ENCODE data around the gene PRRT2.

PRRT2 gene

GRCh38 chr16:29842732-29843346 lies 30.8 kb downstream of the PRRT2 start:
- Histone ChIP-seq H3K4me1 (no peaks in the 10 kb centered on the region; a peak in 1 of 20 replicates), H3K9ac (no peak overlapping the region), H3K36me3 (peaks cover 0 to 97% (median 8%) of the 10 kb centered on the region in 11 experiments; a peak in 14 of 22 replicates), H3K4me3 (no peak overlapping the region), H3K9me3 (replicated peaks in 1 of 11) (no peaks in the 10 kb centered on the region), H3K27ac (no peak overlapping the region), H3K4me2 (no peak overlapping the region), H3K27me3 (no peaks in the 10 kb centered on the region), H4K20me1 (peaks cover 0 to 36% (median 0%) of the 10 kb centered on the region in 11 experiments; a peak in 7 of 22 replicates)
- TF ChIP-seq Cebpa-rat (IDR thresholded peaks at IDR 0.05), result no peak

DNA sequence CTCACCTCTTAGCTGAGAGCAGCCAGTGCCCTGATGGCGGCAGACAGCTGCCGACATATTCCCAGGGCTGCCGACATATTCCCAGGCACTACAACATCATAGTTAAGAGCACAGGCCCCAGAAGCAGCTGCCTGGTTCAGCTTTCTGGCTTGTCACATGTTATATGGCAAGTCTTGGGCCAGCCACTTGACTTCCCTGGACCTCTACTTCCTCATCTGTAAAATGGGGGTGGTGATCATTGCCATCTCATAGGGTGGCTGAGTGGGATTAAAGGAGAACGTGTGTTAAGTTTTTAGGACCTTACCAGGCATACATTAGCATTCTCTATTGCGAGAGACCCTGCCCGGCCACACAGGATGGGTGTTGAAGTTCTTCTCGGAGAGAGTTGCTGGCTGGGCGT lies 31.9 kb downstream of the PRRT2 start:
- TF ChIP-seq Cebpa-rat (IDR thresholded peaks at IDR 0.05), result no peak
- Histone ChIP-seq H3K36me3 (peaks cover 0 to 88% (median 8%) of the 10 kb centered on the region in 11 experiments; a peak in 14 of 22 replicates), H3K9me3 (replicated peaks in 1 of 11) (no peaks in the 10 kb centered on the region), H4K20me1 (peaks cover 0 to 42% (median 0%) of the 10 kb centered on the region in 11 experiments; a peak in 7 of 22 replicates), H3K4me2 (no peak overlapping the region), H3K4me3 (no peak overlapping the region), H3K27ac (no peak overlapping the region), H3K9ac (no peak overlapping the region), H3K4me1 (peaks cover 0 to 7% (median 0%) of the 10 kb centered on the region in 10 experiments; a peak in 4 of 20 replicates), H3K27me3 (no peaks in the 10 kb centered on the region)

DNA sequence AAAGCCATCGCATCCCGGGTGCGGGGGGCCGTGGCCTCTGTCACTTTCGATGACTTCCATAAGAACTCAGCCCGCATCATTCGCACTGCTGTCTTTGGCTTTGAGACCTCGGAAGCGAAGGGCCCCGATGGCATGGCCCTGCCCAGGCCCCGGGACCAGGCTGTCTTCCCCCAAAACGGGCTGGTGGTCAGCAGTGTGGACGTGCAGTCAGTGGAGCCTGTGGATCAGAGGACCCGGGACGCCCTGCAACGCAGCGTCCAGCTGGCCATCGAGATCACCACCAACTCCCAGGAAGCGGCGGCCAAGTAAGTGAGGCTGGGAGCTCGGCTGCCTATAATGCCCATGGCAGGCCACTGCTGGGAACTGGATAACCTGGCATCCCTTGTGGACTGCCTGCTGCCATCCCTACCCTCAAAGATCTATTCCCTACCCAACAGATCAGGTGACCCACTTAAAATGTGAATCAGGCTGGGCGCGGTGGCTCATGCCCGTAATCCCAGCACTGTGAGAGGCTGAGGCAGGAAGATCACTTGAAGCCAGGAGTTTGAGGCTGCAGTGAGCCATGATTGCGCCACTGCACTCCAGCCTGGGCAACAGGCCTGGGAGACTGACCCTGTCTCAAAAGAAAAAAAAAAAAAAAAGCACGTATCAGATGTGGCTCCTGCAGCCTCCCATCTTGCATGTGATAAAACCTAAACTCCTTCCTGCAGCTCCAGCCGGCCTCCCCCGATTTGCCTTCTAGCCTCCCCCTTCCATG lies 32.8 kb downstream of the PRRT2 start:
- no peak for TF ChIP-seq Cebpa-rat (IDR thresholded peaks at IDR 0.05)
- Histone ChIP-seq H3K4me3 (no peak overlapping the region), H3K9me3 (replicated peaks in 1 of 11) (no peaks in the 10 kb centered on the region), H3K36me3 (peaks cover 0 to 79% (median 8%) of the 10 kb centered on the region in 11 experiments; a peak in 14 of 22 replicates), H3K9ac (no peak overlapping the region), H3K4me2 (no peak overlapping the region), H4K20me1 (peaks cover 0 to 46% (median 0%) of the 10 kb centered on the region in 11 experiments; a peak in 6 of 22 replicates), H3K4me1 (peaks cover 0 to 13% (median 0%) of the 10 kb centered on the region in 10 experiments; a peak in 5 of 20 replicates), H3K27ac (no peak overlapping the region), H3K27me3 (no peaks in the 10 kb centered on the region)

GRCh38 chr16:29845656-29846055 lies 33.7 kb downstream of the PRRT2 start:
- TF ChIP-seq Cebpa-rat (IDR thresholded peaks at IDR 0.05), result no peak
- Histone ChIP-seq H3K4me1 (peaks cover 0 to 13% (median 0%) of the 10 kb centered on the region in 10 experiments; a peak in 5 of 20 replicates), H4K20me1 (peaks cover 0 to 37% (median 0%) of the 10 kb centered on the region in 11 experiments; a peak in 6 of 22 replicates), H3K9ac (no peak overlapping the region), H3K9me3 (replicated peaks in 1 of 11) (no peaks in the 10 kb centered on the region), H3K27ac (no peak overlapping the region), H3K4me2 (no peak overlapping the region), H3K27me3 (no peaks in the 10 kb centered on the region), H3K36me3 (peaks cover 0 to 70% (median 8%) of the 10 kb centered on the region in 11 experiments; a peak in 14 of 22 replicates), H3K4me3 (no peak overlapping the region)

GRCh38 chr16:29848420-29849297 lies 36.7 kb downstream of the PRRT2 start:
- Histone ChIP-seq H3K9ac (no peak overlapping the region), H3K4me1 (peaks cover 0 to 13% (median 8%) of the 10 kb centered on the region in 10 experiments; a peak in 8 of 20 replicates), H3K27ac (no peak overlapping the region), H4K20me1 (peaks cover 0 to 27% (median 0%) of the 10 kb centered on the region in 11 experiments; a peak in 6 of 22 replicates), H3K4me2 (peak overlapping the region in 3 of 11 experiments; percentile 1 to 20 (median 12); a peak in 1 of 22 replicates), H3K27me3 (no peaks in the 10 kb centered on the region), H3K4me3 (no peak overlapping the region), H3K9me3 (replicated peaks in 1 of 11) (no peaks in the 10 kb centered on the region), H3K36me3 (peaks cover 0 to 47% (median 8%) of the 10 kb centered on the region in 11 experiments; a peak in 14 of 22 replicates)
- no peak for TF ChIP-seq Cebpa-rat (IDR thresholded peaks at IDR 0.05)

GRCh38 chr16:29849505-29849904 lies 37.5 kb downstream of the PRRT2 start:
- no peak overlapping the region for H3K27ac ChIP-seq
- peaks cover 0 to 38% (median 8%) of the 10 kb centered on the region in 11 experiments; a peak in 14 of 22 replicates for H3K36me3 ChIP-seq
- H3K4me2 ChIP-seq, result peak overlapping the region in 3 of 11 experiments; percentile 1 to 20 (median 12); a peak in 1 of 22 replicates
- H3K9me3 ChIP-seq (replicated peaks in 1 of 11), result no peaks in the 10 kb centered on the region
- no peaks in the 10 kb centered on the region for H3K27me3 ChIP-seq
- no peak overlapping the region for H3K4me3 ChIP-seq
- peaks cover 0 to 13% (median 8%) of the 10 kb centered on the region in 10 experiments; a peak in 8 of 20 replicates for H3K4me1 ChIP-seq
- H3K9ac ChIP-seq, result no peak overlapping the region
- no peak for TF ChIP-seq Cebpa-rat (IDR thresholded peaks at IDR 0.05)
- H4K20me1 ChIP-seq, result peaks cover 0 to 27% (median 0%) of the 10 kb centered on the region in 11 experiments; a peak in 6 of 22 replicates

DNA sequence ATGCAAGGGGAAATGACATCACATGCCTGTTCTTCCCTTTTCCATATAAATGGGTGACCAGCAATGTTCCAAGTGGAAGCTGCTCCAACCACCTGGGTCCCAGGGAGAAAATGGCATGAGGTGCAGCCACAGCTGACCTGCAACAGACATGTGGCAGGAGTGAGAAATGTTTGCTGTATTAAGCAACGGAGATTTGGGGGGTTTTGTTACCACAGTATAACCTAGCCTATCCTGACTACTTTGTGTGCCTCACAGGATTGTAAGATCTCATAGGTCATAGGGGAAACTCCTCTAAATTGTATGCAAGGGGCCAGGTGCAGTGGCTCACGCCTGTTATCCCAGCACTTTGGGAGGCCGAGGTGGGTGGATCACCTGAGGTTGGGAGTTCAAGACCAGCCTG lies 39.0 kb downstream of the PRRT2 start:
- no peak overlapping the region for H3K9ac ChIP-seq
- H3K4me3 ChIP-seq, result no peak overlapping the region
- H3K4me2 ChIP-seq, result no peak overlapping the region
- no peak for TF ChIP-seq Cebpa-rat (IDR thresholded peaks at IDR 0.05)
- H3K9me3 ChIP-seq (replicated peaks in 1 of 11), result no peaks in the 10 kb centered on the region
- H3K36me3 ChIP-seq, result peaks cover 0 to 23% (median 8%) of the 10 kb centered on the region in 11 experiments; a peak in 14 of 22 replicates
- H4K20me1 ChIP-seq, result peaks cover 0 to 18% (median 0%) of the 10 kb centered on the region in 11 experiments; a peak in 4 of 22 replicates
- H3K4me1 ChIP-seq, result peaks cover 0 to 17% (median 8%) of the 10 kb centered on the region in 10 experiments; a peak in 11 of 20 replicates
- no peak overlapping the region for H3K27ac ChIP-seq
- no peaks in the 10 kb centered on the region for H3K27me3 ChIP-seq

DNA sequence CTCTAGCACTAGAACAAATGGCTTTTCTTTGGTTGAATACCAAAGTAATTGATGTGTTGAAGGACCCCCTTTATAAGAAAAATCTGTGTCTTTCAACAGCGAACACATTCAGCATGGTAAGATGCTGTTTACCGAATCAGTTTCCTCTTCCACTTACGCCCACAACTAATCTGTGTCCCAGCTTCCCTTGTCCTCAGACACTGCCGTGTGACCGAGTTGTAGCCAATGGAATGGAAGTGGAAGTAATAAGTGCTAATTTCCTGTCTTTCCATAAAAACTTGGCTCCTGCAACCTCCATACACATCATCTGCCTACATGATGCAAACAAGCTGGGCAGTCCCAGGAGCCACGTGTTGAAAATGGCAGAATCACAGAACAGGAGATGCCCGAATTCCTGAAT lies 40.7 kb downstream of the PRRT2 start:
- Histone ChIP-seq H3K9ac (no peak overlapping the region), H3K27ac (no peak overlapping the region), H3K36me3 (peaks cover 0 to 7% (median 2%) of the 10 kb centered on the region in 11 experiments; a peak in 12 of 22 replicates), H3K27me3 (no peaks in the 10 kb centered on the region), H3K4me1 (peaks cover 7 to 33% (median 13%) of the 10 kb centered on the region in 10 experiments; a peak in 16 of 20 replicates), H3K4me2 (peak overlapping the region in 2 of 11 experiments; percentile 35 to 39; a peak in 3 of 22 replicates), H4K20me1 (peaks cover 0 to 12% (median 0%) of the 10 kb centered on the region in 11 experiments; a peak in 2 of 22 replicates), H3K9me3 (replicated peaks in 1 of 11) (no peaks in the 10 kb centered on the region), H3K4me3 (no peak overlapping the region)
- no peak for TF ChIP-seq Cebpa-rat (IDR thresholded peaks at IDR 0.05)
